CD14-positive monocyte (primary cell): ENCODE measurements around the gene USHBP1. TPM values are rescaled to one million over a fixed set of nuclear protein-coding genes. Genes with fewer than 3 reads are reported as not detected.

Experiments used
- DNase-seq, 3 donors: peaks; one replicate each; pipeline ENCODE4 v3.0.0-alpha.2; 2011 to 2022
- H2AFZ ChIP-seq: 2 replicates; pipeline ENCODE4 v1.6.0; 2012; ENCODE audit warnings: mild to moderate bottlenecking, low read depth, low read length, inconsistent platforms; ENCODE audit not compliant: insufficient read depth, poor library complexity, severe bottlenecking
- H3K27ac ChIP-seq, 2 donors: 1 replicate in 1 of 2; 2 replicates in 1 of 2; pipeline ENCODE4 v1.5.1; 2012 to 2013; ENCODE audit warnings: low read length in 2 of 2, control low read depth in 1 of 2, inconsistent platforms in 1 of 2, low read depth in 1 of 2, mild to moderate bottlenecking in 1 of 2
- H3K27me3 ChIP-seq, 2 donors: one replicate each; pipeline versions ENCODE4 v1.6.0 to v1.6.1; 2011 to 2013; ENCODE audit warnings: low read length in 2 of 2; ENCODE audit not compliant: control insufficient read depth in 2 of 2, insufficient read depth in 2 of 2
- H3K36me3 ChIP-seq, 2 donors: replicated peaks in 1 of 2; 1 replicate in 1 of 2; 2 replicates in 1 of 2; pipeline versions ENCODE4 v1.5.1 to v1.6.1; 2012 to 2013; ENCODE audit warnings: low read length in 2 of 2, control low read depth in 1 of 2, inconsistent platforms in 1 of 2, mild to moderate bottlenecking in 1 of 2; ENCODE audit not compliant: insufficient read depth in 2 of 2, control insufficient read depth in 1 of 2
- H3K4me1 ChIP-seq, 2 donors: 1 replicate in 1 of 2; 2 replicates in 1 of 2; pipeline versions ENCODE4 v1.5.1 to v1.6.1; 2012 to 2013; ENCODE audit warnings: low read length in 2 of 2, control low read depth in 1 of 2, inconsistent platforms in 1 of 2, mild to moderate bottlenecking in 1 of 2, moderate library complexity in 1 of 2; ENCODE audit not compliant: insufficient read depth in 2 of 2, control insufficient read depth in 1 of 2
- H3K4me2 ChIP-seq: replicated peaks from 2 replicates; pipeline ENCODE3; 2012; ENCODE audit warnings: low read length, moderate library complexity, mild to moderate bottlenecking; ENCODE audit not compliant: poor library complexity, severe bottlenecking; ENCODE audit errors: extremely low read depth
- H3K4me3 ChIP-seq, 3 experiments: fragments of 200-600 bp in 1 of 3; sonication (generic) in 1 of 3; replicated peaks in 1 of 3; 1 replicate in 2 of 3; 2 replicates in 1 of 3; pipeline ENCODE4 v1.5.1; 2011 to 2013; ENCODE audit warnings: low read length in 3 of 3, mild to moderate bottlenecking in 3 of 3, control low read depth in 2 of 3, low read depth in 2 of 3, inconsistent platforms in 1 of 3, moderate library complexity in 1 of 3
- H3K79me2 ChIP-seq: 2 replicates; pipeline ENCODE4 v1.6.0; 2012; ENCODE audit warnings: mild to moderate bottlenecking, control low read depth, inconsistent platforms, low read length, moderate library complexity; ENCODE audit not compliant: insufficient read depth
- H3K9ac ChIP-seq: 2 replicates; pipeline ENCODE4 v1.6.0; 2017; ENCODE audit warnings: low read length, mild to moderate bottlenecking; ENCODE audit not compliant: insufficient read depth, poor library complexity, severe bottlenecking
- H3K9me3 ChIP-seq, 2 donors: replicated peaks in 1 of 2; 1 replicate in 1 of 2; 2 replicates in 1 of 2; pipeline versions ENCODE4 v1.5.1 to v1.6.1; 2012 to 2013; ENCODE audit warnings: low read length in 2 of 2, control low read depth in 1 of 2; ENCODE audit not compliant: control insufficient read depth in 1 of 2, insufficient read depth in 1 of 2
- H4K20me1 ChIP-seq: 2 replicates; pipeline ENCODE4 v1.6.0; 2012; ENCODE audit warnings: mild to moderate bottlenecking, low read length, control low read depth, moderate library complexity; ENCODE audit not compliant: insufficient read depth
- H3K27ac Mint-ChIP-seq, 7 donors: one replicate each; pipeline ENCODE4 v1.8.0; 2020; ENCODE audit warnings: mild to moderate bottlenecking in 7 of 7, mixed read lengths in 7 of 7, moderate library complexity in 6 of 7, inconsistent platforms in 2 of 7
- H3K27me3 Mint-ChIP-seq, 3 donors: one replicate each; pipeline ENCODE4 v1.8.0; 2021 to 2022; ENCODE audit warnings: low read depth in 3 of 3, mild to moderate bottlenecking in 3 of 3, mixed read lengths in 3 of 3, moderate library complexity in 3 of 3, inconsistent platforms in 1 of 3
- H3K36me3 Mint-ChIP-seq, 2 donors: one replicate each; pipeline ENCODE4 v1.8.0; 2020; ENCODE audit warnings: mixed read lengths in 2 of 2, inconsistent platforms in 1 of 2, mild to moderate bottlenecking in 1 of 2
- H3K4me1 Mint-ChIP-seq: one replicate; pipeline ENCODE4 v1.8.0; 2020; ENCODE audit warnings: mild to moderate bottlenecking, mixed read lengths
- H3K4me3 Mint-ChIP-seq, 2 donors: one replicate each; pipeline ENCODE4 v1.8.0; 2020; ENCODE audit warnings: mild to moderate bottlenecking in 2 of 2, mixed read lengths in 2 of 2, moderate library complexity in 1 of 2
- H3K9me3 Mint-ChIP-seq, 7 donors: one replicate each; pipeline ENCODE4 v1.8.0; 2020 to 2022; ENCODE audit warnings: mixed read lengths in 7 of 7, mild to moderate bottlenecking in 6 of 7, moderate library complexity in 6 of 7, inconsistent platforms in 2 of 7
- CTCF ChIP-seq: fragments of 200-600 bp; IDR thresholded peaks from one replicate; pipeline ENCODE4 v1.8.0; 2022; ENCODE audit warnings: antibody characterized with exemption, mild to moderate bottlenecking
- WGBS: methylation state at CpG from one replicate; pipeline ENCODE4 v1.1.5; 2013; ENCODE audit warnings: missing lambda C conversion rate; ENCODE audit not compliant: insufficient coverage; 5-methylcytosine and 5-hydroxymethylcytosine counted together
- intact Hi-C, 2 donors: fragments of 100-400 bp; cut with micrococcal nuclease; formaldehyde crosslinking; loops; one replicate each; pipeline versions ENCODE4 v1.15.0 to v1.15.1; 2023
- polyA plus RNA-seq, 3 donors: library from polyadenylated mRNA; depleted of rRNA in 1 of 3; unstranded in 2 of 3; stranded (reverse) in 1 of 3; fragments of 300-500 nt in 2 of 3; fragments of >200 nt in 1 of 3; fragmentation: Illumina TruSeq in 2 of 3; gene quantifications; 1 replicate in 2 of 3; 2 replicates in 1 of 3; pipeline ENCODE4 v1.2.3, GENCODE V29; 2012 to 2021

The USHBP1 gene
- polyA plus RNA-seq, 3 donors = not detected

- Histone ChIP-seq H3K27me3 (no peaks in the 10 kb centered on the region), H3K36me3 (peaks cover 26 to 32% of the 10 kb centered on the region in 2 donors), H3K4me3 (no peak overlapping the region), H3K4me1 (peaks cover 16 to 17% of the 10 kb centered on the region in 2 donors), H3K4me2 (peak overlapping the region; percentile 93), H3K9me3 (no peaks in the 10 kb centered on the region), H3K79me2 (peaks cover 17% of the 10 kb centered on the region), H3K27ac (no peak overlapping the region), H4K20me1 (no peaks in the 10 kb centered on the region), H3K9ac (no peak overlapping the region), H2AFZ (no peak overlapping the region)
- Mint-ChIP-seq H3K27me3 (peaks cover 0 to 5% (median 2%) of the 10 kb centered on the region in 3 donors), H3K4me3 (no peak overlapping the region), H3K4me1 (peaks cover 22% of the 10 kb centered on the region), H3K36me3 (peaks cover 18 to 46% of the 10 kb centered on the region in 2 donors), H3K9me3 (peaks cover 0 to 3% (median 0%) of the 10 kb centered on the region in 7 donors), H3K27ac (peak overlapping the region in 2 of 7 donors; percentile 35 to 68)
- DNase-seq = no peak
- 100% methylated on average over 12 of the region's 13 CpGs for WGBS
- no peak for TF ChIP-seq CTCF
- intact Hi-C loops = loop anchor here in 1 of 2 donors (10.0 kb wide), 1 partner anchor 586 kb away; the partner anchor contains the start of gene RPL18A
Measured at GRCh38 chr19:17268754-17269153, 4.2 kb upstream of the USHBP1 start.

- 0% methylated on average over 21 of the region's 27 CpGs for WGBS
- H3K36me3 Mint-ChIP-seq = peaks cover 11 to 35% of the 10 kb centered on the region in 2 donors
- H3K4me2 ChIP-seq = peak within 1 kb of the TSS; percentile 93
Measured at GRCh38 chr19:17266975-17267788, 2.6 kb upstream of the USHBP1 start, which contains the start of gene BABAM1. TSS of gene BABAM1 (plus strand) at chr19:17267443. CDS start at chr19:17268807, 1,364 bp downstream.

More at GRCh38 chr19:17266975-17267788, 2.6 kb upstream of the USHBP1 start, which contains the start of gene BABAM1:
- no peak for TF ChIP-seq CTCF
- peaks cover 17% of the 10 kb centered on the region for H3K79me2 ChIP-seq
- H2AFZ ChIP-seq = peak within 1 kb of the TSS; percentile 97
- peak within 1 kb of the TSS; percentile 89 to 98 (median 97) for H3K4me3 ChIP-seq
- Mint-ChIP-seq H3K27ac (peak within 1 kb of the TSS; percentile 82 to 93 (median 88)), H3K4me1 (peaks cover 22% of the 10 kb centered on the region), H3K9me3 (peaks cover 0 to 3% (median 0%) of the 10 kb centered on the region in 7 donors), H3K27me3 (peaks cover 0 to 5% (median 2%) of the 10 kb centered on the region in 3 donors), H3K4me3 (peak within 1 kb of the TSS; percentile 87 to 90)
- H3K36me3 ChIP-seq = peaks cover 19 to 20% of the 10 kb centered on the region in 2 donors
- peak within 1 kb of the TSS; percentile 73 for H3K9ac ChIP-seq
- H3K4me1 ChIP-seq = peaks cover 16 to 17% of the 10 kb centered on the region in 2 donors
- H3K27ac ChIP-seq = peak within 1 kb of the TSS; percentile 64 to 86
- intact Hi-C loops = loop anchor here in 1 of 2 donors (2.0 to 10.0 kb wide), 2 partner anchors 38 to 588 kb away; partner anchors contain the start of genes MRPL34 and RPL18A
- H3K9me3 ChIP-seq = no peaks in the 10 kb centered on the region
- H4K20me1 ChIP-seq = no peaks in the 10 kb centered on the region
- peak; percentile 97 to 99 (median 98) for DNase-seq
- H3K27me3 ChIP-seq = no peaks in the 10 kb centered on the region
